ENCODE results near the gene COQ4.

DNA sequence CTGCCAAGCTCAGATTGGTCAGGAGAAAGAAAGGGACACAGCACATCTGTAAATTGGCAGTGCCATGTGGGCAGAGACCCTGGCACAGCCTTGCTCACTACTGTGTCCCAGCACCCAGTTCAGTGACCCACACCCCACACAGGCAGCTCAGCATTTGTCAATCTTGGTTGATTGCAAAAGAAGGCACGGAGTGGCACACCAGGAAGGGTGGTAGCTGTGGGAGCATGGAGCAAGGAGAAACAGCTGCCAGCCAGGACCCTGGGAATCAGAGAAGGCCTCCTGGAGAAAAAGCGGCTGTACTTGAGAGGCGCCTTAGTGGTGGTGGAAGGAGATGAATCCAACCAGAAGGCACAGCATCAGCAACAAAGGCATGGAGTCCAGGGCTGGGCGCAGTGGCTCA is 21.2 kb downstream of the COQ4 start:
- TF ChIP-seq, protein P1, sequence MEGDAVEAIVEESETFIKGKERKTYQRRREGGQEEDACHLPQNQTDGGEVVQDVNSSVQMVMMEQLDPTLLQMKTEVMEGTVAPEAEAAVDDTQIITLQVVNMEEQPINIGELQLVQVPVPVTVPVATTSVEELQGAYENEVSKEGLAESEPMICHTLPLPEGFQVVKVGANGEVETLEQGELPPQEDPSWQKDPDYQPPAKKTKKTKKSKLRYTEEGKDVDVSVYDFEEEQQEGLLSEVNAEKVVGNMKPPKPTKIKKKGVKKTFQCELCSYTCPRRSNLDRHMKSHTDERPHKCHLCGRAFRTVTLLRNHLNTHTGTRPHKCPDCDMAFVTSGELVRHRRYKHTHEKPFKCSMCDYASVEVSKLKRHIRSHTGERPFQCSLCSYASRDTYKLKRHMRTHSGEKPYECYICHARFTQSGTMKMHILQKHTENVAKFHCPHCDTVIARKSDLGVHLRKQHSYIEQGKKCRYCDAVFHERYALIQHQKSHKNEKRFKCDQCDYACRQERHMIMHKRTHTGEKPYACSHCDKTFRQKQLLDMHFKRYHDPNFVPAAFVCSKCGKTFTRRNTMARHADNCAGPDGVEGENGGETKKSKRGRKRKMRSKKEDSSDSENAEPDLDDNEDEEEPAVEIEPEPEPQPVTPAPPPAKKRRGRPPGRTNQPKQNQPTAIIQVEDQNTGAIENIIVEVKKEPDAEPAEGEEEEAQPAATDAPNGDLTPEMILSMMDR (IDR thresholded peaks at IDR 0.05; ENCODE audit: insufficient read depth, low read length): no peak
- TF ChIP-seq POLR2AphosphoS5 (IDR thresholded peaks at IDR 0.05; ENCODE audit: low read depth): no peak
- TF ChIP-seq GABPA (IDR thresholded peaks at IDR 0.05; ENCODE audit: low read depth): no peak
